RWPE2 (cell line): ENCODE measurements around the gene FBXL14.

Experiments used
- ATAC-seq: fragments of 200-7000 bp; cut with Tn5 transposase; 3 replicates; pipeline ENCODE4 v1.9.1; 2021; ENCODE audit warnings: low read depth
- DNase-seq: peaks from one replicate; pipeline ENCODE4 v3.0.0-alpha.2; 2020; ENCODE audit warnings: low spot score
- H3K27ac ChIP-seq: fragments of 450-650 bp; 2 replicates; pipeline ENCODE4 v1.5.1; 2017; ENCODE audit warnings: mild to moderate bottlenecking; ENCODE audit not compliant: poor library complexity, severe bottlenecking
- H3K27me3 ChIP-seq: fragments of 250-450 bp; sonication (Bioruptor Pico); 2 replicates; pipeline ENCODE4 v1.5.1; 2021; ENCODE audit warnings: mild to moderate bottlenecking, moderate library complexity; ENCODE audit not compliant: insufficient read depth, poor library complexity, severe bottlenecking
- H3K36me3 ChIP-seq: fragments of 250-450 bp; sonication (Bioruptor Pico); 2 replicates; pipeline ENCODE4 v1.5.1; 2020; ENCODE audit warnings: low read depth, mild to moderate bottlenecking, moderate library complexity
- H3K4me1 ChIP-seq: fragments of 250-450 bp; sonication (Bioruptor Pico); 2 replicates; pipeline ENCODE4 v1.5.1; 2021; ENCODE audit warnings: mild to moderate bottlenecking, moderate library complexity; ENCODE audit not compliant: insufficient read depth, poor library complexity, severe bottlenecking
- H3K4me3 ChIP-seq: fragments of 250-450 bp; sonication (Bioruptor Pico); 2 replicates; pipeline ENCODE4 v1.5.1; 2021; ENCODE audit warnings: mild to moderate bottlenecking, moderate library complexity; ENCODE audit not compliant: severe bottlenecking
- H3K9me3 ChIP-seq: fragments of 250-450 bp; sonication (Bioruptor Pico); 2 replicates; pipeline ENCODE4 v1.5.1; 2021; ENCODE audit warnings: mild to moderate bottlenecking, moderate library complexity; ENCODE audit not compliant: severe bottlenecking
- TF ChIP-seq, protein P1 (sequence below): fragments of 450-650 bp; IDR thresholded peaks from one replicate; pipeline ENCODE4 v1.5.1; 2017; ENCODE audit warnings: mild to moderate bottlenecking, moderate library complexity; ENCODE audit not compliant: poor library complexity, severe bottlenecking

Gene FBXL14

DNA sequence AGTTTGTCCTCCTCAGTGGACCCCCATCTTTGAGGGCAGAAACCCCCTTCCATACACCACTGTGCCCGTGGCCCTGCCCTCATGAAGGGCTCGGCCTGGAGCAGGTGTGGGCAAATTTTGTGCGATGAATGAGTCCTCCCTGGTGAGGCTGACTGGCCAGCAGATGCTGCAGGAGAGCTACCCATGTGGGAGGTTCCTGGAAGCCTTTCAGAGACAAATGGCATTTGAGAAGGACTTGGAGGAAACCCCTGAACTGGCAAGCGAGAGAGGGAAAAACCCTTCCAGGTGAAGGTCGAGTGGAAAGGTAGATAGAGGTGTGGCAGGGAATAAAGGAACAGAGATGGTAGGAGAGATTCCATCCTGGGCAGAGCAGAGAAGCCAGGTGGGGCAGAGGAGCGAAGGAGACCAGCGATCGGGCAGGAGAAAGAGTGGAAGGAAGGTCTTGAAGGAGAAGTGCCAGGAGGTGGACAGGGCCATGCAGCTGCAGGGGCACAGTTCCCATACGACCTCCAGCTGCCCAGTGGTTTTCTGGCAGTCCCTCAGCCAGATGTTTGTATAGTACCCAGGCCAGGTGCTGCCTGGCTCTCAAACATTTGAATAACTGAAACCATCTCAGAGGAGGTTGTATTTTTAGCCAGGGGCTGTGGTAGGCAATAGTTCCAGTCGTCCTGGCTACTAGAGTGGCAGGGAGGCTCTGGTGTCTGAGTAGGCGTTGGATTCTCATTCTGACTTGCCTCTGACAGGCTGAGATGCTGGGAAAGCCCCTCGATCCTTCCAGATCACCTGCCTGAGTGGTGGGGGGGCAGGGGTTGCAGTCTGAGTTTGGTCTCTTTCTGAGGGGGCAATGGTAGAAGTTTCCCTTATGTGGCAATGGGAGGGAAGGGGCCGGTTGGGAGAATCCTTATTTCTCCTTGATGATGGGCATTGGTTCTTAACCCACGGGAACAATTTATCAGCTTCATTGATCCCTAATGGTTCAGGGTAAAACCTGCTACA is 40.1 kb downstream of the FBXL14 start:
- Histone ChIP-seq H3K36me3 (no peaks in the 10 kb centered on the region), H3K4me3 (no peak overlapping the region), H3K27me3 (no peaks in the 10 kb centered on the region), H3K9me3 (no peaks in the 10 kb centered on the region), H3K4me1 (no peaks in the 10 kb centered on the region), H3K27ac (no peak overlapping the region)
- no peak for DNase-seq
- no peak for ATAC-seq
- TF ChIP-seq, protein P1, sequence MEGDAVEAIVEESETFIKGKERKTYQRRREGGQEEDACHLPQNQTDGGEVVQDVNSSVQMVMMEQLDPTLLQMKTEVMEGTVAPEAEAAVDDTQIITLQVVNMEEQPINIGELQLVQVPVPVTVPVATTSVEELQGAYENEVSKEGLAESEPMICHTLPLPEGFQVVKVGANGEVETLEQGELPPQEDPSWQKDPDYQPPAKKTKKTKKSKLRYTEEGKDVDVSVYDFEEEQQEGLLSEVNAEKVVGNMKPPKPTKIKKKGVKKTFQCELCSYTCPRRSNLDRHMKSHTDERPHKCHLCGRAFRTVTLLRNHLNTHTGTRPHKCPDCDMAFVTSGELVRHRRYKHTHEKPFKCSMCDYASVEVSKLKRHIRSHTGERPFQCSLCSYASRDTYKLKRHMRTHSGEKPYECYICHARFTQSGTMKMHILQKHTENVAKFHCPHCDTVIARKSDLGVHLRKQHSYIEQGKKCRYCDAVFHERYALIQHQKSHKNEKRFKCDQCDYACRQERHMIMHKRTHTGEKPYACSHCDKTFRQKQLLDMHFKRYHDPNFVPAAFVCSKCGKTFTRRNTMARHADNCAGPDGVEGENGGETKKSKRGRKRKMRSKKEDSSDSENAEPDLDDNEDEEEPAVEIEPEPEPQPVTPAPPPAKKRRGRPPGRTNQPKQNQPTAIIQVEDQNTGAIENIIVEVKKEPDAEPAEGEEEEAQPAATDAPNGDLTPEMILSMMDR: no peak

DNA sequence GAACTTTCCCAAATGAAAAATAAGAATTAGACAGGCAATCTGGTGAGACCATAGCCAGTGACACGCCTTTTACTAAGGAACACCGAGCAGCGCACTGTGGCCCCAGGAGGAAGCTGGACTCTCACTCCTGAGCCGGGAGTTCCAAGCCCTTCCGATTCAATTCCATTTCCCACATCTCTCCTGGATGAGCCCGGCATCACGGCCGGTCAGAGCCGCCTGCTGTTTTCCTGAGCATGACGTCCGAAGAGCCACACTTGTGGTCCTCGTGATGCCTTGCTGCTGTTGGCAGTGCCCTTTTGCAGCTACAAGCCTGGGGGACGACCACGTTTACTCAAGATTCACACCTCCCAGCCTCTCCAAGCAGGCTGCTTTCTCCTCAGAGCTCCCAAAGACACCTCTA is 40.8 kb downstream of the FBXL14 start:
- TF ChIP-seq, protein P1: no peak
- no peak overlapping the region for H3K4me3 ChIP-seq
- H3K4me1 ChIP-seq: no peaks in the 10 kb centered on the region
- no peak for DNase-seq
- no peaks in the 10 kb centered on the region for H3K36me3 ChIP-seq
- no peak overlapping the region for H3K27ac ChIP-seq
- no peaks in the 10 kb centered on the region for H3K9me3 ChIP-seq
- no peak for ATAC-seq
- no peaks in the 10 kb centered on the region for H3K27me3 ChIP-seq

DNA sequence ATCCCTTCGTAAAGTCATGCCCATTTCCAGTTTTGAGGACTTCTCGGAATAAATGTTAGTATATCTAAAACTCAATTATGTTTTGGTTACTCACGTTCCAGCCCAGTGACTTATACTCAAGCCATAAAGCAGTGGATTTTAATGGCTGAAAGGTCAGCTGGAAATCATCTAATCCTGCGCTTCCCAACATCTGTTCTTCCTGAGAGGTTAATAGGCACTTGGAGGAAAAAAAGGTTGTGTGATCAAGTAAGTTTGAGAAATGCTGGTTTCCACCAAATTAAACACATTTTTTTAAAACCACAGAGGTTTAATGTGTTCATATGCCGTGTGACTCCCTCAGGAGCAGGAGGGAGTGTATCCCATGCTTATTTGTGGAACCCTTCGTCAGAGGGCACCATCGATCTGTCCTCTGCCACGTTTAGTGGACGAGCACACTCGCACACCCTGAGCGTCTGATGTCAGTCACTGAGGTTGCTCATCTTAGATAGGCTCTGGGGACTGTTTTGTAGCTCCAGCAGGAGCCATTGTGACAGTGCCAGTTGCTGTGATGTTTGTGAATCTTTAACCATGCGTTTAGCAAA is 41.4 kb downstream of the FBXL14 start:
- no peak overlapping the region for H3K4me3 ChIP-seq
- H3K9me3 ChIP-seq: no peaks in the 10 kb centered on the region
- H3K27ac ChIP-seq: no peak overlapping the region
- no peaks in the 10 kb centered on the region for H3K36me3 ChIP-seq
- no peaks in the 10 kb centered on the region for H3K4me1 ChIP-seq
- no peaks in the 10 kb centered on the region for H3K27me3 ChIP-seq
- TF ChIP-seq, protein P1: no peak
- ATAC-seq: no peak
- DNase-seq: no peak

DNA sequence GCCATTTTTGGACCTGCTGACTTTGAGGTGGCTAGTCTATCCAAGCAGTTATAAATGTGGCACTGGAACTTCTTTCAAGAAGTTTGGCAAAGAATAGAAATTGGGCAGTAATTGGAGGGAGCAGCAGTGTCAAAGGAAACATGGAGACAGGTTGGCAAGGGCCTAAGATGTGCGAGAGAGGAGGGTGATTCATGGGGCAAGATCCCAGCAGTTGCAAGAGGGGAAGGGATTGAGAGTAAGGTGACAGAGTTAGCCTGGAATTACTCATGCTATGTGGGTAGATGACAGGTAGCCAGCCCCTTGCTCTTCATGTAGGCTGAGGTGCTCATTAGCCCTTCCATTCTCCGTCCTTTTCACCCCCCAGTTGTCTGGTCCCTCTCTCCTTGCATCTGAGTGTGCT is 42.2 kb downstream of the FBXL14 start:
- no peaks in the 10 kb centered on the region for H3K27me3 ChIP-seq
- H3K9me3 ChIP-seq: no peaks in the 10 kb centered on the region
- no peaks in the 10 kb centered on the region for H3K4me1 ChIP-seq
- no peak overlapping the region for H3K27ac ChIP-seq
- DNase-seq (no peak), ATAC-seq (no peak)
- TF ChIP-seq, protein P1: no peak
- no peaks in the 10 kb centered on the region for H3K36me3 ChIP-seq
- no peak overlapping the region for H3K4me3 ChIP-seq

DNA sequence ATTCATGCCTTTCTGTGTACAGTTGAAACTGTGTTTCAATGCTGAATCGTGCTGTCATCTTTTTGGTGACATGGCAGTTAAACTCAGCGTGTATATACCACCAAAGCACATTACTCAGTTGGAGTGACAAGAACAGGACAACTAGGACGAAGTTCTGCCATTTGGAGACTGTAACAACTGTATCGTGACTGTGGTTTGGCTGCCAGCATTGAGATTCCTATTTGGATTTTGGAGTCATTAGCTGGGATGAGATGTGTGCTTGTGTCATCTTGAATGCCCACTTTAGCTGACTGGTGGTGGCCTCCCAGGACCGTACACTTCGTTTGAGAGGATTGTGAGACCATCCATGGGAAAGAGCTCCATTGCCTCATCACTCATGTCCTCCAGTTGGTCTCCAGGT is 42.9 kb downstream of the FBXL14 start:
- no peaks in the 10 kb centered on the region for H3K4me1 ChIP-seq

More for the DNA sequence above, 42.9 kb downstream of the FBXL14 start:
- DNase-seq (no peak), ATAC-seq (no peak)
- TF ChIP-seq, protein P1: no peak
- no peaks in the 10 kb centered on the region for H3K9me3 ChIP-seq
- no peak overlapping the region for H3K27ac ChIP-seq
- H3K27me3 ChIP-seq: no peaks in the 10 kb centered on the region
- H3K4me3 ChIP-seq: no peak overlapping the region
- H3K36me3 ChIP-seq: no peaks in the 10 kb centered on the region
